IMR-90 (cell line): ENCODE data around the gene EPN2. TPM values are rescaled to one million over a fixed set of nuclear protein-coding genes. Genes with fewer than 3 reads are reported as not detected.

Experiments used
- ATAC-seq: fragments of 200-7000 bp; cut with Tn5 transposase; 2 replicates; pipeline ENCODE4 v1.9.1; 2020; ENCODE audit warnings: low read depth, mild to moderate bottlenecking, moderate library complexity
- BruUV-seq: library from RNA; stranded (reverse); fragments of 400-500 nt; replicated peaks from 2 replicates; lab custom pipeline; 2021; lab: Mats Ljungman, UMichigan
- CTCF ChIA-PET: fragments of 300-600 bp; formaldehyde crosslinking; extraction: SDS; loops from one replicate; lab custom pipeline; 2021; ENCODE audit warnings: antibody characterized with exemption; lab: Yijun Ruan, JAX
- POLR2A ChIA-PET: fragments of 300-600 bp; sonication (Branson Sonifier 250); formaldehyde crosslinking; loops from one replicate; lab custom pipeline; 2022; ENCODE audit warnings: antibody characterized with exemption; ENCODE audit not compliant: unreplicated experiment; lab: Charles Lee
- DNase-seq: peaks from one replicate; pipeline ENCODE4 v3.0.0; 2013
- H2AFZ ChIP-seq: replicated peaks from 2 replicates; pipeline ENCODE3; 2013; ENCODE audit warnings: low read length, mild to moderate bottlenecking; ENCODE audit not compliant: poor library complexity
- H2AK5ac ChIP-seq: 2 replicates; pipeline ENCODE4 v1.6.1; 2013; ENCODE audit warnings: low read depth, low read length, inconsistent platforms
- H2AK9ac ChIP-seq: replicated peaks from 2 replicates; pipeline ENCODE3; 2013; ENCODE audit warnings: mild to moderate bottlenecking, low read depth, low read length, moderate library complexity; ENCODE audit not compliant: poor library complexity
- H2BK120ac ChIP-seq: 2 replicates; pipeline ENCODE4 v1.6.1; 2013; ENCODE audit warnings: low read depth, low read length, inconsistent platforms
- H2BK15ac ChIP-seq: 3 replicates; pipeline ENCODE4 v1.6.1; 2013; ENCODE audit warnings: low read depth, low read length, inconsistent platforms
- H2BK20ac ChIP-seq: 2 replicates; pipeline ENCODE4 v1.6.1; 2013; ENCODE audit warnings: low read depth, mild to moderate bottlenecking, inconsistent platforms, low read length, moderate library complexity
- H2BK5ac ChIP-seq: 2 replicates; pipeline ENCODE4 v1.6.1; 2013; ENCODE audit warnings: mild to moderate bottlenecking, low read depth, low read length, inconsistent platforms; ENCODE audit not compliant: poor library complexity, severe bottlenecking
- H3K14ac ChIP-seq: replicated peaks from 2 replicates; pipeline ENCODE4 v1.6.1; 2013; ENCODE audit warnings: low read depth, low read length, inconsistent platforms
- H3K18ac ChIP-seq: 2 replicates; pipeline ENCODE4 v1.6.1; 2013; ENCODE audit warnings: low read depth, low read length, control low read depth
- H3K23ac ChIP-seq: 2 replicates; pipeline ENCODE4 v1.6.1; 2013; ENCODE audit warnings: low read depth, low read length, inconsistent platforms
- H3K27ac ChIP-seq: 2 replicates; pipeline ENCODE4 v1.5.1; 2013; ENCODE audit warnings: mild to moderate bottlenecking, control low read depth, low read length; ENCODE audit not compliant: insufficient read depth
- H3K27me3 ChIP-seq: 2 replicates; pipeline ENCODE4 v1.6.1; 2013; ENCODE audit warnings: low read length; ENCODE audit not compliant: control insufficient read depth, insufficient read depth
- H3K36me3 ChIP-seq: 2 replicates; pipeline ENCODE4 v1.6.1; 2013; ENCODE audit warnings: low read length, mixed read lengths; ENCODE audit not compliant: control insufficient read depth, insufficient read depth
- H3K4ac ChIP-seq: 2 replicates; pipeline ENCODE4 v1.6.1; 2013; ENCODE audit warnings: low read depth, low read length, inconsistent platforms
- H3K4me1 ChIP-seq: 2 replicates; pipeline ENCODE4 v1.6.1; 2013; ENCODE audit warnings: low read length, mixed read lengths; ENCODE audit not compliant: control insufficient read depth, insufficient read depth
- H3K4me2 ChIP-seq: 2 replicates; pipeline ENCODE4 v1.6.1; 2013; ENCODE audit warnings: low read depth, mild to moderate bottlenecking, control low read depth, low read length, moderate library complexity
- H3K4me3 ChIP-seq: 2 replicates; pipeline ENCODE4 v1.5.1; 2013; ENCODE audit warnings: low read depth, mild to moderate bottlenecking, control low read depth, low read length, moderate library complexity; ENCODE audit not compliant: insufficient read depth
- H3K56ac ChIP-seq: 2 replicates; pipeline ENCODE4 v1.6.1; 2013; ENCODE audit warnings: low read length, inconsistent platforms; ENCODE audit not compliant: insufficient read depth; ENCODE audit errors: extremely low read depth
- H3K79me1 ChIP-seq, 2 experiments: 2 replicates each; pipeline ENCODE4 v1.6.1; 2013; ENCODE audit warnings: low read length in 2 of 2, inconsistent platforms in 1 of 2, low read depth in 1 of 2
- H3K9ac ChIP-seq: 2 replicates; pipeline ENCODE4 v1.6.1; 2013; ENCODE audit warnings: low read depth, low read length, control low read depth
- H3K9me1 ChIP-seq: 2 replicates; pipeline ENCODE4 v1.6.1; 2013; ENCODE audit warnings: low read length, inconsistent platforms; ENCODE audit not compliant: insufficient read depth
- H3K9me3 ChIP-seq: 2 replicates; pipeline ENCODE4 v1.6.1; 2013; ENCODE audit warnings: low read length; ENCODE audit not compliant: control insufficient read depth, insufficient read depth
- H4K20me1 ChIP-seq: 2 replicates; pipeline ENCODE4 v1.6.1; 2013; ENCODE audit warnings: low read length, inconsistent platforms; ENCODE audit not compliant: insufficient read depth
- H4K5ac ChIP-seq: 2 replicates; pipeline ENCODE4 v1.6.1; 2013; ENCODE audit warnings: mild to moderate bottlenecking, low read depth, low read length, control low read depth
- H4K8ac ChIP-seq, 2 experiments: 2 replicates each; pipeline ENCODE4 v1.6.1; 2013; ENCODE audit warnings: low read depth in 2 of 2, low read length in 2 of 2, control low read depth in 1 of 2, inconsistent platforms in 1 of 2
- H4K91ac ChIP-seq: 2 replicates; pipeline ENCODE4 v1.6.1; 2013; ENCODE audit warnings: low read depth, low read length, inconsistent platforms; ENCODE audit not compliant: insufficient read depth
- BHLHE40 ChIP-seq: fragments of 150-350 bp; IDR thresholded peaks from 2 replicates; pipeline ENCODE4 v1.6.1; 2016; ENCODE audit warnings: mild to moderate bottlenecking, low read depth, low read length
- CEBPB ChIP-seq: IDR thresholded peaks from 2 replicates; pipeline ENCODE4 v1.6.1; 2012; ENCODE audit warnings: low read depth, low read length, improper control_type of control experiment
- CHD1 ChIP-seq: IDR thresholded peaks from 2 replicates; pipeline ENCODE4 v1.6.1; 2012; ENCODE audit warnings: low read depth, low read length, improper control_type of control experiment
- CTCF ChIP-seq: conservative IDR thresholded peaks from 2 replicates; pipeline ENCODE4 v1.5.1; 2012; ENCODE audit warnings: mild to moderate bottlenecking, low read depth, low read length, improper control_type of control experiment
- ELK1 ChIP-seq: fragments of 150-350 bp; IDR thresholded peaks from 2 replicates; pipeline ENCODE4 v1.6.1; 2016; ENCODE audit warnings: low read depth, mild to moderate bottlenecking, low read length, moderate library complexity, borderline replicate concordance
- FOS ChIP-seq: fragments of 150-350 bp; IDR thresholded peaks from 2 replicates; pipeline ENCODE4 v1.6.1; 2016; ENCODE audit warnings: low read depth, low read length
- MAFK ChIP-seq: IDR thresholded peaks from 2 replicates; pipeline ENCODE4 v1.6.1; 2012; ENCODE audit warnings: low read depth, low read length, improper control_type of control experiment
- MAZ ChIP-seq: IDR thresholded peaks from 2 replicates; pipeline ENCODE4 v1.6.1; 2012; ENCODE audit warnings: low read depth, mild to moderate bottlenecking, low read length, improper control_type of control experiment, moderate library complexity, borderline replicate concordance
- MXI1 ChIP-seq: IDR thresholded peaks from 2 replicates; pipeline ENCODE4 v1.6.1; 2012; ENCODE audit warnings: low read depth, mild to moderate bottlenecking, low read length, moderate library complexity, borderline replicate concordance
- NFE2L2 ChIP-seq: fragments of 150-350 bp; IDR thresholded peaks from 2 replicates; pipeline ENCODE4 v1.6.1; 2016; ENCODE audit warnings: low read depth, mild to moderate bottlenecking, low read length
- POLR2A ChIP-seq: IDR thresholded peaks from 2 replicates; pipeline ENCODE4 v1.6.1; 2012; ENCODE audit warnings: mild to moderate bottlenecking, low read depth, low read length
- RAD21 ChIP-seq: IDR thresholded peaks from 2 replicates; pipeline ENCODE4 v1.6.1; 2012; ENCODE audit warnings: low read length, improper control_type of control experiment
- RCOR1 ChIP-seq: IDR thresholded peaks from 2 replicates; pipeline ENCODE4 v1.6.1; 2012; ENCODE audit warnings: mild to moderate bottlenecking, low read length, improper control_type of control experiment; ENCODE audit not compliant: insufficient replicate concordance
- RFX5 ChIP-seq: IDR thresholded peaks from 2 replicates; pipeline ENCODE4 v1.8.0; 2012; ENCODE audit warnings: low read depth, mild to moderate bottlenecking, low read length, moderate library complexity
- SMC3 ChIP-seq: fragments of 150-350 bp; IDR thresholded peaks from 2 replicates; pipeline ENCODE4 v1.6.1; 2016; ENCODE audit warnings: low read depth, mild to moderate bottlenecking, antibody characterized with exemption, low read length, moderate library complexity
- WGBS, 2 experiments: methylation state at CpG; one replicate each; pipeline versions ENCODE4 v1.1.5 to v1.1.7; 2013; ENCODE audit warnings: missing lambda C conversion rate in 2 of 2; ENCODE audit not compliant: insufficient read length in 1 of 2; ENCODE audit errors: extremely low coverage in 2 of 2; 5-methylcytosine and 5-hydroxymethylcytosine counted together
- dilution Hi-C: fragments of 300-500 bp; cut with HindIII; formaldehyde crosslinking; loops from one replicate; pipeline ENCODE4 v1.14.3; 2018; ENCODE audit warnings: low sequenced_read_pairs; ENCODE audit not compliant: unreplicated experiment
- in situ Hi-C: fragments of 300-500 bp; cut with MboI; formaldehyde crosslinking; loops from 3 replicates; pipeline ENCODE4 v1.14.3; 2019; ENCODE audit warnings: low sequenced_read_pairs, inconsistent platforms, mixed read lengths
- intact Hi-C: fragments of 100-400 bp; cut with micrococcal nuclease; formaldehyde crosslinking; loops from 2 replicates; pipeline ENCODE4 v1.10.0; 2022
- polyA plus RNA-seq, 3 experiments: library from polyadenylated mRNA; depleted of rRNA; stranded (reverse); fragments of >200 nt; gene quantifications; 2 replicates each; pipeline ENCODE4 v1.2.3, GENCODE V29; 2012; ENCODE audit warnings: low replicate concordance in 1 of 3
- total RNA-seq: library from RNA; depleted of rRNA; stranded (reverse); fragments of >200 nt; gene quantifications from 2 replicates; pipeline ENCODE4 v1.2.3, GENCODE V29; 2012
- TF ChIP-seq, protein P1 (sequence below): fragments of 150-350 bp; IDR thresholded peaks from 2 replicates; pipeline ENCODE4 v1.6.1; 2017; ENCODE audit warnings: mild to moderate bottlenecking, antibody characterized with exemption, low read length, low read depth

EPN2 gene
- total and polyA plus RNA-seq, 2 of the 4 experiments (the other 2 are of a cell fraction) = 14.9 to 25.3 TPM

GRCh38 chr17:19366637-19366972 is 129.4 kb downstream of the EPN2 start:
- Histone ChIP-seq H3K36me3 (peaks cover 2% of the 10 kb centered on the region; the same call in 1 of the 2 replicates), H3K4me2 (no peak overlapping the region), H3K79me1 (peaks cover 4 to 6% of the 10 kb centered on the region in 2 experiments; a peak in 3 of 4 replicates), H4K20me1 (no peaks in the 10 kb centered on the region), H3K4me3 (no peak overlapping the region), H2BK15ac (no peak overlapping the region), H3K14ac (no peak overlapping the region), H2BK120ac (no peak overlapping the region), H3K23ac (no peak overlapping the region), H2AK9ac (no peak overlapping the region), H3K9me3 (no peaks in the 10 kb centered on the region), H3K18ac (no peak overlapping the region), H3K27ac (no peak overlapping the region), H2BK20ac (no peak overlapping the region), H3K56ac (no peak overlapping the region), H2AFZ (no peak overlapping the region), H2BK5ac (no peak overlapping the region), H3K27me3 (no peaks in the 10 kb centered on the region), H4K5ac (no peak overlapping the region), H3K9ac (no peak overlapping the region), H3K9me1 (peaks cover 5% of the 10 kb centered on the region; the same call in 1 of the 2 replicates), H4K91ac (no peak overlapping the region), H4K8ac (no peak overlapping the region), H3K4ac (no peak overlapping the region), H2AK5ac (no peak overlapping the region), H3K4me1 (peaks cover 12% of the 10 kb centered on the region)
- in situ Hi-C loops = loop anchor here (5.0 kb wide), 1 partner anchor 136 kb away; no protein-coding TSS in a partner anchor
- intact Hi-C loops = no loop called here
- dilution Hi-C loops = no loop called here
- 86% methylated on average over 4 of the region's 5 CpGs; no CpG with 5 or more reads in 1 of the 2 experiments for WGBS, 2 experiments
- TF ChIP-seq RAD21 (no peak), ELK1 (no peak), BHLHE40 (no peak), RCOR1 (no peak), FOS (no peak), CHD1 (no peak), CEBPB (no peak), MAZ (no peak), MXI1 (no peak), RFX5 (no peak), NFE2L2 (no peak), MAFK (no peak), POLR2A (no peak), SMC3 (no peak), CTCF (no peak)
- TF ChIP-seq, protein P1, sequence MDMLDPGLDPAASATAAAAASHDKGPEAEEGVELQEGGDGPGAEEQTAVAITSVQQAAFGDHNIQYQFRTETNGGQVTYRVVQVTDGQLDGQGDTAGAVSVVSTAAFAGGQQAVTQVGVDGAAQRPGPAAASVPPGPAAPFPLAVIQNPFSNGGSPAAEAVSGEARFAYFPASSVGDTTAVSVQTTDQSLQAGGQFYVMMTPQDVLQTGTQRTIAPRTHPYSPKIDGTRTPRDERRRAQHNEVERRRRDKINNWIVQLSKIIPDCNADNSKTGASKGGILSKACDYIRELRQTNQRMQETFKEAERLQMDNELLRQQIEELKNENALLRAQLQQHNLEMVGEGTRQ = no peak
- no TSS peak for BruUV-seq
- ATAC-seq = no peak
- ChIA-PET CTCF (no interaction called here), POLR2A (no interaction called here)
- no peak for DNase-seq
